Measurements from ENCODE around the gene HBE1.

GRCh38 chr11:5239046-5239445, 30.7 kb downstream of the HBE1 start:
- TF ChIP-seq CTCF (IDR thresholded peaks at IDR 0.05 in 8 of 11, conservative IDR thresholded peaks at IDR 0.05 in 3 of 11): no peak
- no peak for TF ChIP-seq POLR2A (IDR thresholded peaks at IDR 0.05)
- no peak for TF ChIP-seq POLR2AphosphoS5 (IDR thresholded peaks at IDR 0.05)

All from spleen (tissue), 7 donors.